ENCODE results near the gene VHLL. TPM values are rescaled to one million over a fixed set of nuclear protein-coding genes. Genes with fewer than 3 reads are reported as not detected.

VHLL gene
- polyA plus RNA-seq, 5 donors = not detected

DNA sequence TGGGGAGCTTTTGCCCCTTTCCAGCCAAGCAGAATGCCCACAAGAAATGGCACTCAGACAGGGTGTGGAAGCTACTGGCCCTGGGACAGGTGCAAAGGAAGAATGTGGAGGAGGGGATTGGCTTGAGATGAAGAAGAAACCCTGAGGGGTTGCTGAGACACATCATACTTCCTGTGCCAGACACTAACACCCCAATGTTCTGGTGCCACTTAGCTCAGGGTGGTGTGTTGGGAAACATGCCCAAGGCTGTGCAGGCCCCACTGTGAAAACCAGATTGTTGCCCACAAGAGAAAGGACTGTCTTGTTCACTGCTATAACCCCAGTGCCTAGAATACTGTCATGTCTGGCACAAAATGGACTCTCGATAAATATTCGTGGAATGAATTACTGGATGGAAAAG is 41.4 kb downstream of the VHLL start:
- no peak for DNase-seq

DNA sequence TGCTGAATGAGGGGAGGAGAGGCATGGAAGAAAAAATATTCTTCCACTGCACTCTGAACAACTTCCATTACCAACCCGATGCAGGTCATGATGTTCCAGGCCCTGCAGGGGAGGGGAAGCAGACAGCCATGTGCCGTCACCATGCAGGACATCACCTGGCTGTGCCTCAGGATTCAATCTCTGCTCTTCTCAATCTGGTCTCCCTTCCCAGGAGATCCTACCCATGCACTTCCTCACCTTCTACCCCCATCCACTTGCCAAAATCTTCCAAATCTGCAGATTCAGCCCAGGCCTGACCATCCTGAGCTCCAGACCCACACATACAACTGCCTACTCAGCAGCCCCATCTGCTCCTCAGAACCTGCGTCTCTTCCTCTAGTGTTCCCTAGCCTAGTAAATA is 45.5 kb downstream of the VHLL start:
- DNase-seq = no peak

DNA sequence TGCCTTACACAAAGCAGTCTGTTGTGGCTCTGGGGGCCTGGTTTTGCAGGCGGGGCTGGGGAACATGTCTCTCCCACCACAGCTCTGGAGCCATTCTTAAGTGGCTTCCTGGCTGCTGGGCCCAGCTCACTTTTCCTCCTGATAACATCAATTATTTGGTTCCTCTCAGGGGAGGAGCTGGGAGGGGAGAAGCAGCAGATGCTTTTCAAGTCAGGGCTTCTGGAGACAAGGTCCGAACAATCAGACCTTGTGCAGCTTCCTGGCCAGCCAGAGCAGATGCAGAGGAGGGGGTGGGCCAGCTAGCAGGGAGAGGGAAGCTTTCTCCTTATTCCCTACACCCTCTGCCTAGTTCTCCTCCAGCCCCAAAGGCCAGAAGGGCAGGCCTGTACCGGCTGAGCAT is 47.6 kb downstream of the VHLL start:
- DNase-seq = no peak

DNA sequence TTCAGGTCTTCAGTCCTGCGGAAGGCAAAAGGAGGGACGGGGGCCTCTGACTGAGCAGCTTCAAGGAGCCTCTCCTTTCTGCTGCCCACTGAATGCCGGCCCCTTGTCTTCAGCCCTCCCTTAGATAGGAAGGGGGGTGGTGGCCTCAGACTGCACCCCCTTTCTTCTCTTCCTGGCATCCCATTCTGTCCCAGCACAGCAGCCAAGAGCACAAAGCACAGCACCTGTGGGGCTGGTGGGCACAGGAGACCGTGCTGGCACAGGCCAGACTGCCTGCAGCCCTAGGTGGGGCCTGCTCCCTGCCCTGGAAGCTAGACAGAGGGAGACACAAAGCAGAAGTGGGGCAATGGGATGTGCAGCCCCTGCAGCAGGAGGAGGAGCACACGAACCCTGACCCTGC is 49.5 kb downstream of the VHLL start:
- DNase-seq = no peak

Other genes with a start within 250 kb of the VHLL start
- 10 to 100 TPM; 57.6 to 71.5 (median 63.0) TPM for gene UBQLN4, start 245.5 kb downstream of the VHLL start, polyA plus RNA-seq (ENCODE audit: insufficient read depth in 1 of 5, insufficient read length in 5 of 5, low replicate concordance in 1 of 5)
- gene LAMTOR2, start 244.5 kb downstream of the VHLL start, polyA plus RNA-seq (ENCODE audit: insufficient read depth in 1 of 5, insufficient read length in 5 of 5, low replicate concordance in 1 of 5) = 10 to 100 TPM; 38.2 to 54.2 (median 44.5) TPM
- 10 to 100 TPM; 53.6 to 71.0 (median 66.5) TPM for gene RAB25, start 238.1 kb downstream of the VHLL start, polyA plus RNA-seq (ENCODE audit: insufficient read depth in 1 of 5, insufficient read length in 5 of 5, low replicate concordance in 1 of 5)
- gene MEX3A, start 216.8 kb downstream of the VHLL start, polyA plus RNA-seq (ENCODE audit: insufficient read depth in 1 of 5, insufficient read length in 5 of 5, low replicate concordance in 1 of 5) = 10 to 100 TPM; 44.1 to 53.0 (median 48.9) TPM
- 100 to 1,000 TPM in 1 of 5 donors, 10 to 100 TPM in 4; 71.3 to 128 (median 78.0) TPM for gene LMNA, start 184.6 kb downstream of the VHLL start, polyA plus RNA-seq (ENCODE audit: insufficient read depth in 1 of 5, insufficient read length in 5 of 5, low replicate concordance in 1 of 5)
- gene SEMA4A, start 145.7 kb downstream of the VHLL start, polyA plus RNA-seq (ENCODE audit: insufficient read depth in 1 of 5, insufficient read length in 5 of 5, low replicate concordance in 1 of 5) = 10 to 100 TPM; 15.2 to 26.3 (median 24.5) TPM
- gene SLC25A44, start 105.2 kb downstream of the VHLL start, polyA plus RNA-seq (ENCODE audit: insufficient read depth in 1 of 5, insufficient read length in 5 of 5, low replicate concordance in 1 of 5) = 10 to 100 TPM; 15.4 to 19.6 (median 18.1) TPM
- gene PMF1, start 86.3 kb downstream of the VHLL start, polyA plus RNA-seq (ENCODE audit: insufficient read depth in 1 of 5, insufficient read length in 5 of 5, low replicate concordance in 1 of 5) = 10 to 100 TPM; 72.7 to 99.8 (median 76.9) TPM
- gene BGLAP, start 57.1 kb downstream of the VHLL start, polyA plus RNA-seq (ENCODE audit: insufficient read depth in 1 of 5, insufficient read length in 5 of 5, low replicate concordance in 1 of 5) = 10 to 100 TPM in 1 of 5 donors, 1 to 10 TPM in 4; 3.4 to 10.4 (median 6.5) TPM
- gene PAQR6, start 51.3 kb downstream of the VHLL start, polyA plus RNA-seq (ENCODE audit: insufficient read depth in 1 of 5, insufficient read length in 5 of 5, low replicate concordance in 1 of 5) = 1 to 10 TPM; 2.4 to 4.0 (median 3.3) TPM
- gene SMG5, start 16.5 kb downstream of the VHLL start, polyA plus RNA-seq (ENCODE audit: insufficient read depth in 1 of 5, insufficient read length in 5 of 5, low replicate concordance in 1 of 5) = 10 to 100 TPM; 40.9 to 59.5 (median 52.6) TPM
- gene TMEM79, start 15.0 kb downstream of the VHLL start, polyA plus RNA-seq (ENCODE audit: insufficient read depth in 1 of 5, insufficient read length in 5 of 5, low replicate concordance in 1 of 5) = 10 to 100 TPM in 1 of 5 donors, 1 to 10 TPM in 4; 8.5 to 10.1 (median 8.6) TPM
- gene GLMP, start 3.6 kb downstream of the VHLL start, polyA plus RNA-seq (ENCODE audit: insufficient read depth in 1 of 5, insufficient read length in 5 of 5, low replicate concordance in 1 of 5) = 10 to 100 TPM; 35.0 to 42.9 (median 40.2) TPM
- gene CCT3, start 39.0 kb upstream of the VHLL start, polyA plus RNA-seq (ENCODE audit: insufficient read depth in 1 of 5, insufficient read length in 5 of 5, low replicate concordance in 1 of 5) = 100 to 1,000 TPM; 255 to 338 (median 275) TPM
- 1 to 10 TPM in 3 of 5 donors, under 1 TPM in 2; 0.60 to 1.4 (median 1.0) TPM for gene TSACC, start 39.2 kb upstream of the VHLL start, polyA plus RNA-seq (ENCODE audit: insufficient read depth in 1 of 5, insufficient read length in 5 of 5, low replicate concordance in 1 of 5)
- 1 to 10 TPM; 2.3 to 4.1 (median 3.3) TPM for gene RHBG, start 69.9 kb upstream of the VHLL start, polyA plus RNA-seq (ENCODE audit: insufficient read depth in 1 of 5, insufficient read length in 5 of 5, low replicate concordance in 1 of 5)
- 10 to 100 TPM; 20.3 to 38.1 (median 29.4) TPM for gene MEF2D, start 201.5 kb upstream of the VHLL start, polyA plus RNA-seq (ENCODE audit: insufficient read depth in 1 of 5, insufficient read length in 5 of 5, low replicate concordance in 1 of 5)

Measured in right lung (tissue), 5 donors.